Endothelial cell of umbilical vein (primary cell): Measurements from ENCODE around the gene CELSR1. TPM values are rescaled to one million over a fixed set of nuclear protein-coding genes. Genes with fewer than 3 reads are reported as not detected.

Experiments used
- BruUV-seq: library from RNA; stranded (reverse); fragments of 400-500 nt; replicated peaks from 2 replicates; lab custom pipeline; 2021; lab: Mats Ljungman, UMichigan
- CTCF ChIA-PET: fragments of 300-600, 350-600 bp; sonication (Branson Sonifier 250); formaldehyde crosslinking; loops from one replicate; lab custom pipeline; 2021; ENCODE audit warnings: antibody characterized with exemption, inconsistent platforms; lab: Charles Lee
- POLR2A ChIA-PET: fragments of 300-600, 350-600 bp; sonication (Branson Sonifier 250); formaldehyde crosslinking; loops from one replicate; lab custom pipeline; 2021; ENCODE audit warnings: antibody characterized with exemption, inconsistent platforms; lab: Charles Lee
- DNase-seq: peaks from one replicate; pipeline ENCODE4 v3.0.0-alpha.2; 2011; ENCODE audit warnings: low read depth, low spot score
- FAIRE-seq: peaks from 2 replicates; lab custom pipeline; 2011; peaks lifted over from hg19 to GRCh38; lab: Jason Lieb, UNC
- H2AFZ ChIP-seq: 2 replicates; pipeline ENCODE4 v1.6.0; 2012; ENCODE audit warnings: low read depth, low read length, control low read depth, inconsistent platforms
- H3K27ac ChIP-seq: 2 replicates; pipeline ENCODE4 v1.5.1; 2011; ENCODE audit warnings: low read depth, mild to moderate bottlenecking, control low read depth, low read length, moderate library complexity; ENCODE audit not compliant: insufficient read depth
- H3K27me3 ChIP-seq, 2 experiments: 2 replicates each; pipeline versions ENCODE4 v1.6.0 to v1.6.1; 2011; ENCODE audit warnings: low read length in 2 of 2, mixed read lengths in 1 of 2; ENCODE audit not compliant: control insufficient read depth in 2 of 2, insufficient read depth in 2 of 2
- H3K36me3 ChIP-seq, 2 experiments: 2 replicates in 1 of 2; 3 replicates in 1 of 2; pipeline ENCODE4 v1.5.1; 2011; ENCODE audit warnings: low read length in 2 of 2, mild to moderate bottlenecking in 1 of 2, moderate library complexity in 1 of 2; ENCODE audit not compliant: control insufficient read depth in 2 of 2, insufficient read depth in 2 of 2; ENCODE audit errors: extremely low read depth in 1 of 2
- H3K4me1 ChIP-seq: 3 replicates; pipeline ENCODE4 v1.5.1; 2011; ENCODE audit warnings: mild to moderate bottlenecking, low read length; ENCODE audit not compliant: control insufficient read depth, insufficient read depth; ENCODE audit errors: extremely low read depth
- H3K4me2 ChIP-seq: 2 replicates; pipeline ENCODE4 v1.6.1; 2011; ENCODE audit warnings: low read length, control low read depth, mixed read lengths; ENCODE audit not compliant: insufficient read depth
- H3K4me3 ChIP-seq, 3 experiments: fragments of 200-600 bp in 1 of 3; sonication (generic), shearing (Covaris generic) in 1 of 3; replicated peaks in 1 of 3; 2 replicates each; pipeline ENCODE4 v1.5.1; 2011 to 2016; ENCODE audit warnings: control low read depth in 3 of 3, low read length in 3 of 3, mild to moderate bottlenecking in 2 of 3, inconsistent platforms in 1 of 3, low read depth in 1 of 3, moderate library complexity in 1 of 3; ENCODE audit not compliant: insufficient read depth in 1 of 3
- H3K79me2 ChIP-seq: 2 replicates; pipeline ENCODE4 v1.6.0; 2012; ENCODE audit warnings: low read length, inconsistent platforms; ENCODE audit not compliant: control insufficient read depth, insufficient read depth
- H3K9ac ChIP-seq: replicated peaks from 2 replicates; pipeline ENCODE3; 2011; ENCODE audit warnings: low read length, control low read depth; ENCODE audit not compliant: insufficient read depth; ENCODE audit errors: extremely low read depth
- H3K9me1 ChIP-seq: replicated peaks from 3 replicates; pipeline ENCODE4 v1.6.0; 2011; ENCODE audit warnings: mild to moderate bottlenecking, low read length; ENCODE audit not compliant: control insufficient read depth, insufficient read depth; ENCODE audit errors: extremely low read depth
- H3K9me3 ChIP-seq: replicated peaks from 2 replicates; pipeline ENCODE4 v1.5.1; 2012; ENCODE audit warnings: low read length, inconsistent platforms; ENCODE audit not compliant: control insufficient read depth, insufficient read depth
- H4K20me1 ChIP-seq: replicated peaks from 2 replicates; pipeline ENCODE3; 2011; ENCODE audit warnings: mild to moderate bottlenecking, low read length; ENCODE audit not compliant: control insufficient read depth, insufficient read depth; ENCODE audit errors: extremely low read depth
- EZH2 ChIP-seq: IDR thresholded peaks from 2 replicates; pipeline ENCODE4 v1.6.1; 2012; ENCODE audit warnings: borderline replicate concordance, low read depth, mild to moderate bottlenecking, moderate library complexity, low read length, inconsistent platforms; ENCODE audit not compliant: severe bottlenecking
- FOS ChIP-seq: IDR thresholded peaks from 2 replicates; pipeline ENCODE4 v1.6.1; 2011; ENCODE audit warnings: mild to moderate bottlenecking, low read length, moderate library complexity, borderline replicate concordance; ENCODE audit not compliant: insufficient read depth
- GATA2 ChIP-seq: IDR thresholded peaks from 2 replicates; pipeline ENCODE4 v1.7.0; 2011; ENCODE audit warnings: low read depth, mild to moderate bottlenecking, moderate library complexity, mixed read lengths, low read length; ENCODE audit not compliant: insufficient read length, insufficient read depth
- JUN ChIP-seq: IDR thresholded peaks from 2 replicates; pipeline ENCODE4 v1.6.1; 2011; ENCODE audit warnings: borderline replicate concordance, low read depth; ENCODE audit not compliant: insufficient read length, insufficient read depth
- MYC ChIP-seq: IDR thresholded peaks from one replicate; pipeline ENCODE4 v1.6.1; 2011; ENCODE audit warnings: mild to moderate bottlenecking, low read depth, low read length
- POLR2A ChIP-seq: IDR thresholded peaks from 2 replicates; pipeline ENCODE4 v1.6.1; 2012; ENCODE audit warnings: low read depth, mild to moderate bottlenecking, control low read depth, low read length
- POLR2AphosphoS5 ChIP-seq: IDR thresholded peaks from 2 replicates; pipeline ENCODE4 v1.6.1; 2012; ENCODE audit warnings: low read depth, mild to moderate bottlenecking, control low read depth, low read length, moderate library complexity; ENCODE audit not compliant: insufficient read depth
- dilution Hi-C: fragments of 300-500 bp; cut with MboI; formaldehyde crosslinking; loops from one replicate; pipeline ENCODE4 v1.15.0; 2019; ENCODE audit warnings: low sequenced_read_pairs; ENCODE audit not compliant: extremely low pct_ligation_motif_present
- intact Hi-C: fragments of 100-400 bp; cut with micrococcal nuclease; formaldehyde crosslinking; loops from one replicate; pipeline ENCODE4 v1.10.0; 2022
- polyA plus RNA-seq, 4 experiments: library from polyadenylated mRNA; depleted of rRNA in 3 of 4; stranded (reverse) in 3 of 4; unstranded in 1 of 4; fragments of >200 nt; gene quantifications; 2 replicates each; pipeline versions ENCODE4 v1.2.1 to v1.2.3, GENCODE V29; 2011 to 2012; ENCODE audit warnings: missing spikeins in 1 of 4
- total RNA-seq: library from RNA; stranded (reverse); gene quantifications from 2 replicates; pipeline ENCODE4 v1.2.3, GENCODE V29; 2021
- TF ChIP-seq, protein P1 (sequence below): IDR thresholded peaks from 2 replicates; pipeline ENCODE4 v1.6.1; 2011; ENCODE audit not compliant: insufficient read depth, insufficient read length
- TF ChIP-seq, protein P2 (sequence below), 2 donors: IDR thresholded peaks; 1 replicate in 1 of 2; 2 replicates in 1 of 2; pipeline ENCODE4 v1.5.1; 2011; ENCODE audit warnings: low read length in 2 of 2, mild to moderate bottlenecking in 2 of 2, moderate library complexity in 2 of 2, control low read depth in 1 of 2, inconsistent platforms in 1 of 2, low read depth in 1 of 2; ENCODE audit not compliant: insufficient read depth in 1 of 2; ENCODE audit errors: extremely low read depth in 1 of 2

Gene CELSR1
- total and polyA plus RNA-seq, 2 donors (not counting 3 experiments of a cell fraction or from before 2014, with no cell fraction given), result 3.7 to 5.4 TPM

DNA sequence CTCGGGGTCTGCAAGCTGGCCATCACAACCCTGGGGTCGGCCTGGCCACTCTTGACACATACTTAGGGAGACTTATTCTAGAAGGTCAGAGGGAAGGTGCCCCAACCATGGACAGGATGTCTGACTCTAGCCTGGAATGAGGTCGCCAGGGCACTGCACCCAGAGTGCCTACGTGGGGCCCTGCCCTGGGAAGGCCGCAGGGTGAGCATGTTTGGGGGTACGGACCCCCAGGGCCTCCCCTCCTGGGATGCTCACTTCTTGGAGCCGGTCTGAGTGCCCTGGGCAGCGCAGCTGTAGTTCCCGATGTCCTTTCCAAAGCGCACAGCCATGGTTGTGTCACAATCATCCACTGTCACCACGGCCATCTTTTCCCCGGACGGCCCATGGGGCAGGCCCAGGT is 126.1 kb downstream of the CELSR1 start:
- H3K36me3 ChIP-seq, result no peaks in the 10 kb centered on the region
- CTCF ChIA-PET, result interaction anchor here (1.0 kb wide), 1 partner anchor 44 kb away, joined by 6 read pairs; no protein-coding TSS in a partner anchor
- DNase-seq (no peak), FAIRE-seq (no peak)
- no peak overlapping the region for H2AFZ ChIP-seq
- H3K9ac ChIP-seq, result no peak overlapping the region
- H3K4me1 ChIP-seq, result no peaks in the 10 kb centered on the region
- no peak overlapping the region for H3K4me2 ChIP-seq
- TF ChIP-seq JUN (no peak), GATA2 (no peak), FOS (no peak), POLR2AphosphoS5 (no peak), EZH2 (no peak), MYC (no peak), POLR2A (no peak)
- TF ChIP-seq, protein P1, sequence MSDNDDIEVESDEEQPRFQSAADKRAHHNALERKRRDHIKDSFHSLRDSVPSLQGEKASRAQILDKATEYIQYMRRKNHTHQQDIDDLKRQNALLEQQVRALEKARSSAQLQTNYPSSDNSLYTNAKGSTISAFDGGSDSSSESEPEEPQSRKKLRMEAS, result no peak
- TF ChIP-seq, protein P2, sequence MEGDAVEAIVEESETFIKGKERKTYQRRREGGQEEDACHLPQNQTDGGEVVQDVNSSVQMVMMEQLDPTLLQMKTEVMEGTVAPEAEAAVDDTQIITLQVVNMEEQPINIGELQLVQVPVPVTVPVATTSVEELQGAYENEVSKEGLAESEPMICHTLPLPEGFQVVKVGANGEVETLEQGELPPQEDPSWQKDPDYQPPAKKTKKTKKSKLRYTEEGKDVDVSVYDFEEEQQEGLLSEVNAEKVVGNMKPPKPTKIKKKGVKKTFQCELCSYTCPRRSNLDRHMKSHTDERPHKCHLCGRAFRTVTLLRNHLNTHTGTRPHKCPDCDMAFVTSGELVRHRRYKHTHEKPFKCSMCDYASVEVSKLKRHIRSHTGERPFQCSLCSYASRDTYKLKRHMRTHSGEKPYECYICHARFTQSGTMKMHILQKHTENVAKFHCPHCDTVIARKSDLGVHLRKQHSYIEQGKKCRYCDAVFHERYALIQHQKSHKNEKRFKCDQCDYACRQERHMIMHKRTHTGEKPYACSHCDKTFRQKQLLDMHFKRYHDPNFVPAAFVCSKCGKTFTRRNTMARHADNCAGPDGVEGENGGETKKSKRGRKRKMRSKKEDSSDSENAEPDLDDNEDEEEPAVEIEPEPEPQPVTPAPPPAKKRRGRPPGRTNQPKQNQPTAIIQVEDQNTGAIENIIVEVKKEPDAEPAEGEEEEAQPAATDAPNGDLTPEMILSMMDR (IDR thresholded peaks at IDR 0.05; ENCODE audit: extremely low read depth in 1 of 2, insufficient read depth in 1 of 2, low read depth in 1 of 2, low read length in 2 of 2), result no peak
- H4K20me1 ChIP-seq, result no peaks in the 10 kb centered on the region
- dilution Hi-C loops (no loop called here), intact Hi-C loops (no loop called here)
- POLR2A ChIA-PET, result no interaction called here
- H3K27ac ChIP-seq, result no peak overlapping the region
- no peaks in the 10 kb centered on the region for H3K9me3 ChIP-seq
- no peaks in the 10 kb centered on the region for H3K9me1 ChIP-seq
- BruUV-seq, result no TSS peak
- H3K27me3 ChIP-seq, result no peaks in the 10 kb centered on the region
- no peak overlapping the region for H3K4me3 ChIP-seq
- H3K79me2 ChIP-seq, result no peaks in the 10 kb centered on the region
